ENCODE results near the gene CLEC3B. TPM values are rescaled to one million over a fixed set of nuclear protein-coding genes. Genes with fewer than 3 reads are reported as not detected.

The CLEC3B gene
- total RNA-seq, 1 experiment from 2014 or later = not detected

GRCh38 chr3:45066109-45066801 lies 40.2 kb downstream of the CLEC3B start:
- intact Hi-C loops (cut with micrococcal nuclease; ENCODE audit: unreplicated experiment) = no loop called here
- ChIA-PET POLR2A (ENCODE audit: unreplicated experiment) (no interaction called here), CTCF (interaction anchor here (1.4 kb wide), 1 partner anchor 13 kb away, joined by 3 read pairs; no protein-coding TSS in a partner anchor)
- no peak for DNase-seq
- H3K79me2 ChIP-seq (ENCODE audit: low read depth) = no peaks in the 10 kb centered on the region
- peak overlapping the region; percentile 56; the same call in 1 of the 2 replicates for H3K27ac ChIP-seq
- no peak overlapping the region for H3K4me3 ChIP-seq
- H3K4me1 ChIP-seq (replicated peaks; ENCODE audit: insufficient read depth) = peaks cover 37% of the 10 kb centered on the region
- no peak overlapping the region for H2AFZ ChIP-seq
- H3K27me3 ChIP-seq (ENCODE audit: insufficient read depth, low read depth) = no peaks in the 10 kb centered on the region
- no peaks in the 10 kb centered on the region for H3K9me2 ChIP-seq (ENCODE audit: insufficient read depth)
- H3K4me2 ChIP-seq = no peak overlapping the region
- peaks cover 6% of the 10 kb centered on the region; the same call in 1 of the 2 replicates for H3F3A ChIP-seq (ENCODE audit: insufficient read depth, low read depth)
- BruUV-seq (replicated peaks) = no TSS peak
- H3K9me3 ChIP-seq (ENCODE audit: insufficient read depth, low read depth) = no peaks in the 10 kb centered on the region
- no peak for TF ChIP-seq EZH2 (IDR thresholded peaks at IDR 0.05; ENCODE audit: low read depth)
- TF ChIP-seq, protein P1, sequence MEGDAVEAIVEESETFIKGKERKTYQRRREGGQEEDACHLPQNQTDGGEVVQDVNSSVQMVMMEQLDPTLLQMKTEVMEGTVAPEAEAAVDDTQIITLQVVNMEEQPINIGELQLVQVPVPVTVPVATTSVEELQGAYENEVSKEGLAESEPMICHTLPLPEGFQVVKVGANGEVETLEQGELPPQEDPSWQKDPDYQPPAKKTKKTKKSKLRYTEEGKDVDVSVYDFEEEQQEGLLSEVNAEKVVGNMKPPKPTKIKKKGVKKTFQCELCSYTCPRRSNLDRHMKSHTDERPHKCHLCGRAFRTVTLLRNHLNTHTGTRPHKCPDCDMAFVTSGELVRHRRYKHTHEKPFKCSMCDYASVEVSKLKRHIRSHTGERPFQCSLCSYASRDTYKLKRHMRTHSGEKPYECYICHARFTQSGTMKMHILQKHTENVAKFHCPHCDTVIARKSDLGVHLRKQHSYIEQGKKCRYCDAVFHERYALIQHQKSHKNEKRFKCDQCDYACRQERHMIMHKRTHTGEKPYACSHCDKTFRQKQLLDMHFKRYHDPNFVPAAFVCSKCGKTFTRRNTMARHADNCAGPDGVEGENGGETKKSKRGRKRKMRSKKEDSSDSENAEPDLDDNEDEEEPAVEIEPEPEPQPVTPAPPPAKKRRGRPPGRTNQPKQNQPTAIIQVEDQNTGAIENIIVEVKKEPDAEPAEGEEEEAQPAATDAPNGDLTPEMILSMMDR (conservative IDR thresholded peaks at IDR 0.05) = no peak
- no peaks in the 10 kb centered on the region for H4K20me1 ChIP-seq (ENCODE audit: insufficient read depth)
- no peaks in the 10 kb centered on the region for H3K36me3 ChIP-seq (ENCODE audit: low read depth)

DNA sequence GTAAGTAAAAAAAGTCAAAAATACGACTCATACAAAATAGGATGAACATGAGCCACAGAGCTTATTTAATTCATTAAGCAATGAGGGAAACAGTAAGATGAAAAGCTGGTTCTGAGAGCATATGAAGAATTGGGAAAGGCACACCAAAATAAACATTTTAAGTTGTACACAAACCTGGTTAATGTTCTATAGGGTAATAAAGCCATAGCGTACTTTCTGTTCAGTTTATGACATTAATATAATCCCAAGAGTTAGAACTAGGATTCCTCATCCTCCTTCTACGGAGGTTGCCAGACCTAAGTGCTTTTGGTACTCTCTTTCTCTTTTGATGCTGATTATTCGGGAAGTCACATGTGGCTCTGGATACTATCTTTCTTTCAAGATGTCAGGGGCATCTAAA lies 41.4 kb downstream of the CLEC3B start:
- Histone ChIP-seq H4K20me1 (ENCODE audit: insufficient read depth) (no peaks in the 10 kb centered on the region), H3K79me2 (ENCODE audit: low read depth) (no peaks in the 10 kb centered on the region), H3K4me1 (replicated peaks; ENCODE audit: insufficient read depth) (peaks cover 37% of the 10 kb centered on the region), H3K9me3 (ENCODE audit: insufficient read depth, low read depth) (no peaks in the 10 kb centered on the region), H2AFZ (no peak overlapping the region), H3F3A (ENCODE audit: insufficient read depth, low read depth) (peaks cover 6% of the 10 kb centered on the region; the same call in 1 of the 2 replicates), H3K27me3 (ENCODE audit: insufficient read depth, low read depth) (no peaks in the 10 kb centered on the region), H3K36me3 (ENCODE audit: low read depth) (no peaks in the 10 kb centered on the region), H3K4me2 (no peak overlapping the region), H3K9me2 (ENCODE audit: insufficient read depth) (no peaks in the 10 kb centered on the region), H3K27ac (no peak overlapping the region), H3K4me3 (no peak overlapping the region)
- POLR2A ChIA-PET (ENCODE audit: unreplicated experiment) = no interaction called here
- intact Hi-C loops (cut with micrococcal nuclease; ENCODE audit: unreplicated experiment) = no loop called here
- no peak for DNase-seq
- no peak for TF ChIP-seq EZH2 (IDR thresholded peaks at IDR 0.05; ENCODE audit: low read depth)
- TF ChIP-seq, protein P1 (conservative IDR thresholded peaks at IDR 0.05) = no peak
- CTCF ChIA-PET = interaction anchor here (1.4 kb wide), 1 partner anchor 12 kb away, joined by 3 read pairs; no protein-coding TSS in a partner anchor
- no TSS peak for BruUV-seq (replicated peaks)

DNA sequence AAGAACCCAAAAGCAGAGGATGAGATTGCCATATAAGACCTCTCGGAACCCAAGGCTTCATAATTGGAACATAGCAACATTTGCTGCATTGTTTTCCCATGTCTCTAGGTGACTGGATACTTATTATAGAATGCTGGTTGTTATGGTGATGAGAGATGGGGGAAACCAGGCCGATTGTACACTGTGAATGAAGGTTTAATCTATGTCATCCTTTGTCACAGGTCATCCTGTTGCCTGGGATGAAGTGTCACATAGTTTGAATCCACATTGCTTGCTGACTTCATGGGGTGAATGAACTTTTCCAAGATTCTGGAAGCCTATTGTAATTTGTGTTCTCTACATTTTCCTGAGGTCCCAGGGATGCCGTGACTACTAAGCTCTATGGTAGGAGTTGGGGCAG lies 41.8 kb downstream of the CLEC3B start:
- intact Hi-C loops (cut with micrococcal nuclease; ENCODE audit: unreplicated experiment) = no loop called here
- DNase-seq = no peak
- Histone ChIP-seq H3K9me2 (ENCODE audit: insufficient read depth) (no peaks in the 10 kb centered on the region), H3F3A (ENCODE audit: insufficient read depth, low read depth) (peaks cover 6% of the 10 kb centered on the region; the same call in 1 of the 2 replicates), H3K36me3 (ENCODE audit: low read depth) (no peaks in the 10 kb centered on the region), H3K27ac (no peak overlapping the region), H3K79me2 (ENCODE audit: low read depth) (no peaks in the 10 kb centered on the region), H4K20me1 (ENCODE audit: insufficient read depth) (no peaks in the 10 kb centered on the region), H3K4me2 (no peak overlapping the region), H3K9me3 (ENCODE audit: insufficient read depth, low read depth) (no peaks in the 10 kb centered on the region), H2AFZ (no peak overlapping the region), H3K4me1 (replicated peaks; ENCODE audit: insufficient read depth) (peaks cover 37% of the 10 kb centered on the region), H3K27me3 (ENCODE audit: insufficient read depth, low read depth) (no peaks in the 10 kb centered on the region), H3K4me3 (no peak overlapping the region)
- no peak for TF ChIP-seq EZH2 (IDR thresholded peaks at IDR 0.05; ENCODE audit: low read depth)
- TF ChIP-seq, protein P1 (conservative IDR thresholded peaks at IDR 0.05) = no peak
- ChIA-PET CTCF (no interaction called here), POLR2A (ENCODE audit: unreplicated experiment) (no interaction called here)
- no TSS peak for BruUV-seq (replicated peaks)

Data from PC-9 (cell line).